ACC112 (cell line): ENCODE results near the gene POLK.
"Not testable (repeated sequence)": the region's sequence is repeated elsewhere in the genome, so short reads cannot be mapped to it uniquely, and the experiment has no call there.

Experiments used
- H2AFZ ChIP-seq: fragments of 200-600 bp; sonication (generic); one replicate; pipeline ENCODE4 v1.6.0; 2017; ENCODE audit warnings: antibody characterized with exemption, low read length; ENCODE audit not compliant: unreplicated experiment
- H3K27ac ChIP-seq: fragments of 200-600 bp; sonication (generic); 2 replicates; pipeline ENCODE4 v1.5.1; 2014; ENCODE audit warnings: low read depth, mild to moderate bottlenecking, antibody characterized with exemption, low read length, moderate library complexity
- H3K27me3 ChIP-seq: fragments of 200-600 bp; sonication (generic); 2 replicates; pipeline ENCODE4 v1.6.1; 2014; ENCODE audit warnings: mild to moderate bottlenecking, antibody characterized with exemption, low read length, moderate library complexity, mixed read lengths; ENCODE audit not compliant: insufficient read depth
- H3K36me3 ChIP-seq: fragments of 200-600 bp; sonication (generic); 2 replicates; pipeline ENCODE4 v1.6.1; 2016; ENCODE audit warnings: mild to moderate bottlenecking, antibody characterized with exemption, low read length, moderate library complexity, mixed read lengths; ENCODE audit not compliant: insufficient read depth
- H3K4me1 ChIP-seq: fragments of 200-600 bp; sonication (generic); one replicate; pipeline ENCODE4 v1.6.1; 2016; ENCODE audit warnings: low read length, mixed read lengths; ENCODE audit not compliant: insufficient read depth, unreplicated experiment, control insufficient read depth
- H3K4me3 ChIP-seq: fragments of 200-600 bp; sonication (generic); 2 replicates; pipeline ENCODE4 v1.5.1; 2014; ENCODE audit warnings: mild to moderate bottlenecking, low read depth, low read length
- H3K79me2 ChIP-seq: fragments of 200-600 bp; sonication (generic); one replicate; pipeline ENCODE4 v1.6.0; 2016; ENCODE audit warnings: low read length; ENCODE audit not compliant: control insufficient read depth, unreplicated experiment, insufficient read depth

The POLK gene

DNA sequence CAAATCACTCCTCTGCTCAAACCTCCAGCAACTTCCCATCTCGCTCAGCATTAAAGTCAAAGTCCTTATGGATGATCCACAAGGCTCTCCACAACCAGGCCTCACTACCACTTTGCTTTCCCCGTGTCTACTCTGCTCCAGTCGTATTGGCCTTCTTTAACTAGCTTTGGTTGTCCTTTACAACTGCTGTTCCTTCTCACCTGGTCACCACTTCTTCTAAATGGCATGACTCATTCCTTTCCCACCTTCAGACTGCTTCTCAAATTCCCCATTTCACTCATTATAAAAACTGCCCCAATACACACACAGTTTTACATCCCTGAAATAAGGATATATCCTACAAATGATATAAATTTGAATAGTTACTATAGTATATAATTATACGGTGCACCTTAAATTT lies 30.7 kb upstream of the POLK start:
- Histone ChIP-seq H3K27me3 (no peaks in the 10 kb centered on the region), H3K79me2 (peaks cover 54% of the 10 kb centered on the region), H3K27ac (no peak overlapping the region), H3K4me1 (no peaks in the 10 kb centered on the region), H2AFZ (no peak overlapping the region), H3K4me3 (no peak overlapping the region), H3K36me3 (no peaks in the 10 kb centered on the region)

DNA sequence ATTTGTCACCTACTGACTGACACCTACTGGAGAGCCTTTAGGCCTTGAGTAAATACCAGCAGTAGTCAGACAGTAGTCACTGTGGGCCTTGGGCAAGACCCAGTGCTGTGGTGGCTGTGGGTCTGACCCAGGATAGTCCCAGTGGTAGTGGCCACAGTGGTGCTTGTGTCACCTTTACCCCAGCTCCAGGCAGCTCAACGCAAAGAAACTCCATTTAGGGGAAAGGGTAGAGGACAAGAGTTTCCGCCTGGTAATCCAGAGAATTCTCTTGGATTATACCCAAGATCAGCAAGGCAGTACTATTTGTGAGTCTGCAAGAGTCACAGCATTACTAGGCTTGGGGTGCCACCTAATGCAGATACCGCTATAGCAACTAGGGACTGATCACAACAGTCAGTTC lies 29.2 kb upstream of the POLK start:
- Histone ChIP-seq H3K27me3 (no peaks in the 10 kb centered on the region), H2AFZ (no peak overlapping the region), H3K27ac (no peak overlapping the region), H3K79me2 (peaks cover 61% of the 10 kb centered on the region), H3K4me3 (no peak overlapping the region), H3K36me3 (peaks cover 4% of the 10 kb centered on the region), H3K4me1 (no peaks in the 10 kb centered on the region)

DNA sequence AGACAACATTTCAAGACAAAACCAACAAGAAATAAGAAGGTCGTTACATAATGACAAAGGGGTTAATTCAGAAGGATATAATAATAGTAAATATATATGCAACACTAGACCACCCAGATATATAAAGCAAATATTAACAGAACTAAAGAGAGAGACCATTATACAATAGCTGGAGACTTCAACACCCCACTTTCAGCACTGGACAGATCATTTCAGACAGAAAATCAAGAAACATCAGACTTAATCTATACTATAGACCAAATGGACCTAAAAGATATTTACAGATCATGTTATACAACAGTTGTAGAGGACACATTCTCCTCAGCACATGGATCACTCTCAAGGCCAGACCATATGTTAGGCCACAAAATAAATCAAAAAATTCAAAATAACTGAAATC lies 27.1 kb upstream of the POLK start:
- H2AFZ ChIP-seq, result no peak overlapping the region
- no peaks in the 10 kb centered on the region for H3K27me3 ChIP-seq
- no peak overlapping the region for H3K27ac ChIP-seq
- H3K4me3 ChIP-seq, result no peak overlapping the region
- H3K36me3 ChIP-seq, result peaks cover 9% of the 10 kb centered on the region
- peaks cover 60% of the 10 kb centered on the region for H3K79me2 ChIP-seq
- no peaks in the 10 kb centered on the region for H3K4me1 ChIP-seq

DNA sequence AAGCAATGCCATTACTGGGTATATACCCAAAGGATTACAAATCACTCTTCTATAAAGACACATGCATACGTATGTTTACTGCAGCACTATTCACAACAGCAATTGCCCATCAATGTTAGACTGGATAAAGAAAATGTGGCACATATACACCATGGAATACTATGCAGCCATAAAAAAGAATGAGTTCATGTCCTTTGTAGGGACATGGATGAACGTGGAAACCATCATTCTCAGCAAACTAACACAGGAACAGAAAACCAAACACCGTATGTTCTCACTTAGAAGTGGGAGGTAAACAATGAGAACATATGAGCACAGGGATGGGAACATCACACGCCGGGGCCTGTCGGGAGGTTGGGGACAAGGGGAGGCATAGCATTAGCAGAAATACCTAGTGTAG lies 21.8 kb upstream of the POLK start:
- H3K27ac ChIP-seq, H3K27me3 ChIP-seq, H3K4me3 ChIP-seq, H2AFZ ChIP-seq, H3K4me1 ChIP-seq: not testable (repeated sequence)
- peaks cover 30% of the 10 kb centered on the region for H3K36me3 ChIP-seq
- peaks cover 34% of the 10 kb centered on the region for H3K79me2 ChIP-seq

DNA sequence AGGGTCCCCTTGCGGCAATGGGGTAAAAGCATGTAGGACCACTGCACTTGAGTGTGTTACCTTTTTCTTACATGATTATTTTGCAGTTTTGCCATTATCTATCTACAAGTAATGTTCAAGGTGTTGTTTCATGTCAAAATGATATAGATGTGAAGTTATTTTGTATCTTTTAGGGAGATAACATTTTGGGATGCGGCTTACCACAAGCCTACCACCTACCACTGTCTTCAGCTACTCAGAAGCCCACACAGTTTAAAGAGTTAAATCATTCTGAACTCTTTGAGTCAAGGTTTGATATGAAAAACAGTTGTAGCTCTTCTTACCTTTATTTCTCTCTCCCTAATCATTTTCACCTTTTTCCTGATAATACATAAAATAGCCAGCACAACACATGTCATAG lies 20.1 kb upstream of the POLK start:
- H3K79me2 ChIP-seq, result peaks cover 23% of the 10 kb centered on the region
- no peaks in the 10 kb centered on the region for H3K4me1 ChIP-seq
- peaks cover 35% of the 10 kb centered on the region for H3K36me3 ChIP-seq
- no peak overlapping the region for H3K27ac ChIP-seq
- H3K27me3 ChIP-seq, result no peaks in the 10 kb centered on the region
- H3K4me3 ChIP-seq, result no peak overlapping the region
- H2AFZ ChIP-seq, result no peak overlapping the region

DNA sequence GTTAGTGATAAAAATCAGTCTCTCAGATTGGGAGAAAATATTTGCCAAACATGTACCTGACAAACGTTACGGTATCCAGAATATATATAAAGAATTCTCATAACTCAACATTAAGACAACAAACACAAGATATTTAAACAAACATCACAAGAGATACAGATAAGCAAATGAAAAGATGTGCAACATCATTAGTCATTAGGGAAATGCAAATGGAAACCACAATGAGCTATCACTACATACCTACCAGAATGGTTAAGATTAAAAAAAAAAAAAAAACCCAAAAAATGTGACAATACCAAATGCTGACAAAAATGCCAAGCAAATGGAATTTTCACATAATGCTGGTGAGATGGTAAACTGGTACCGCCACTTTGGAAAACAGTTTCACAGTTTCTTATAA lies 15.7 kb upstream of the POLK start:
- Histone ChIP-seq H3K36me3 (peaks cover 26% of the 10 kb centered on the region), H3K27me3 (no peaks in the 10 kb centered on the region), H3K79me2 (peaks cover 14% of the 10 kb centered on the region), H3K4me1 (no peaks in the 10 kb centered on the region), H3K27ac (no peak overlapping the region), H2AFZ (no peak overlapping the region), H3K4me3 (no peak overlapping the region)

DNA sequence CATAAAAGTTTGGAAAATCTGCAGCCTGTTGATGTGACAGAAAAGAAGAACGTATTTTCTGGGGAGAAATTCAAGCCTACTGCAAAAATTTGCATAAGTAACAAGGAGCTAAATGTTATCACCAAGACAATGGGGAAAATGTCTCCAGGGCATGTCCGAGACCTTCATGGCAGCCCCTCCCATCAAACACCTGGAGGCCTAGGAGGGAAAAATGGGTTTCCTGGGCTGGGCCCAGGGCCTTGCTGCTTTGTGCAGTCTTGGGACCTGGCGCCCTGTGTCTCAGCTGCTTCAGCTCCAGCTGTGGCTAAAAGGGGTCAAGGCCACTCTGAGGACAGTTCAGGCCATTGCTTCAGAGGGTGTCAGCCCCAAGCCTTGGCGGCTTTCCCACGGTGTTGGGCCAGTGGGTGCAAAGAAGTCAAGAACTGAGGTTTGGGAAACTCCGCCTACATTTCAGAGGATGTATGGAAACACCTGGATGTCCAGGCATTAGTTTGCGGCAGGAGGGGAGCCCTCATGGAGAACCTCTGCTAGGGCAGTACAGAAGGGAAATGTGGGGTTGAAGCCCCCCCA lies 13.4 kb upstream of the POLK start:
- Histone ChIP-seq H3K27me3 (no peaks in the 10 kb centered on the region), H3K36me3 (peaks cover 15% of the 10 kb centered on the region), H3K4me3 (no peak overlapping the region), H2AFZ (no peak overlapping the region), H3K79me2 (peaks cover 17% of the 10 kb centered on the region), H3K27ac (no peak overlapping the region), H3K4me1 (no peaks in the 10 kb centered on the region)

DNA sequence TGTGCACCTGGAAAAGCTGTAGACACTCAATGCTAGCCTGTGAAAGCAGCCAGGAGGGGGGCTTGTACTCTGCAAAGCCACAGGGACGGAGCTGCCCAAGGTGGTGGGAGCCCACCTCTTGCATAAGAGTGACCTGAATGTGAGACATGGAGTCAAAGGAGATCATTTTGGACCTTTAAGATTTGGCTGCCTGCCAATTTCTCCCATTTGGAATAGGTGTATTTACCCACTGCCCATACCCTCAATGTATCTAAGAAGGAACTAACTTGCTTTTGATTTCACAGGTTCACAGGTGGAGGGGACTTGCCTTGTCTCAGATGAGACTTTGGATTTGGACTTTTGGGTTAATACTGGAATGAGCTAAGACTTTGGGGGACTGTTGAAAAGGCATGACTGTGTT lies 12.8 kb upstream of the POLK start:
- H3K4me1 ChIP-seq, H3K27me3 ChIP-seq, H3K4me3 ChIP-seq, H2AFZ ChIP-seq, H3K27ac ChIP-seq: not testable (repeated sequence)
- Histone ChIP-seq H3K36me3 (peaks cover 15% of the 10 kb centered on the region), H3K79me2 (peaks cover 20% of the 10 kb centered on the region)

DNA sequence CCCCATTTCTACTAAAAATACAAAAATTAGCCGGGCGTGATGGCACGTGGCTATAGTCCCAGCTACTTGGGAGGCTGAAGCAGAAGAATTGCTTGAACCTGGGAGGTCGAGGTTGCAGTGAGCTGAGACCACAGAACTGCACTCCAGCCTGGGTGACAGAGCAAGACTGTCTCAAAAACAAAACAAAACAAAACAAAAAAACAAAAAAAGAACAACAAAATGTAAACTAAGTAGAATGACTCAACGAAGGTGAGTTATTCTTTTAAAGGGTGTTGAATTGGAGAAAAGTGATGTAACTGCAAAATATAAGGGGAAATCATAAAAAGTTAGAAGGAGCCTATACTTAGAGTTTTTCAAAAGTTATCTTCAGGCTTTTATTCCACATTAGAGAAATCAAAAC lies 6.6 kb upstream of the POLK start:
- H2AFZ ChIP-seq, result not testable (repeated sequence)

DNA sequence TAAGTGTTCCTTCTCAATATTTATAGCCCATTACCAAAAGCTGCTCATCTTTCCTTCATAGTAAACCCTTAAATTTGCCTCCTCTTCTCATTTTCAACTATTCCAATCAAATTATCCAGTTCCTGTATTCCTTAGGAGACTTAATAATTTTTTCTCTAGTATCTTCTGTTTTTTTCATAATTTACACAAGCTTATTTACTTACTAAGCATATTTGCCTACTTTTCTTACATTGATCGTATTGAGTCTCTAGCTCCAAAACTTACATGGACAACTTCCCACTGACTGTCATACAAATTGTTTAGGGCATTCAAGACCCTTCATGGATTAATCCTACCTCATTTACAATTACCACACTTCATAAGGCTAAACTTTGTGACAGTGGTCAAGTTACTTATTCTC lies 3.9 kb upstream of the POLK start:
- no peak overlapping the region for H3K4me3 ChIP-seq
- H3K36me3 ChIP-seq, result peaks cover 8% of the 10 kb centered on the region
- no peak overlapping the region for H3K27ac ChIP-seq
- H3K27me3 ChIP-seq, result no peaks in the 10 kb centered on the region
- peaks cover 14% of the 10 kb centered on the region for H3K4me1 ChIP-seq
- H3K79me2 ChIP-seq, result peaks cover 78% of the 10 kb centered on the region
- no peak overlapping the region for H2AFZ ChIP-seq

More for the DNA sequence above, 6.6 kb upstream of the POLK start:
- not testable (repeated sequence) for H3K27ac ChIP-seq, H3K4me3 ChIP-seq, H3K36me3 ChIP-seq, H3K27me3 ChIP-seq
- Histone ChIP-seq H3K4me1 (peaks cover 12% of the 10 kb centered on the region), H3K79me2 (peaks cover 68% of the 10 kb centered on the region)

DNA sequence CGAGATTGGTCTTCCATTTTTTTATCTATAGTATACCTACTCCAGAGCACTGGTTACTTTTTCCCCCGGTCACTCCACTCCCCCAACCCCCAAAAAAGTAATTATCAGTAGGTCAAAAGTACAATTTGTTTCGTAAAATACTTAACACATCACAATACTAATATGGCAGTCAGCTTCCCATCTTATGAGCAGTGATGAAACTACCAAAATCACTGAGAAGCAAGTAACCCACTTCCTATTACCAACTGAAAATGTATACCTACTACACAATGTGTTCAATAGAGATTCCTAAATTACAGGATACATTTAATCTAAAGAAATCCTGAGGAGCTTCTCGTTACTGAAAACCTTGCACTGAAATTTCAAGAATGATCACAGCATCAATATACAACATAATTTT lies 2.1 kb upstream of the POLK start:
- no peak overlapping the region for H2AFZ ChIP-seq
- H3K4me3 ChIP-seq, result peak overlapping the region; percentile 84
- peaks cover 29% of the 10 kb centered on the region for H3K4me1 ChIP-seq
- H3K36me3 ChIP-seq, result peaks cover 9% of the 10 kb centered on the region
- H3K27ac ChIP-seq, result no peak overlapping the region
- no peaks in the 10 kb centered on the region for H3K27me3 ChIP-seq
- H3K79me2 ChIP-seq, result peaks cover 88% of the 10 kb centered on the region
